ENCODE data around the gene CYB561D1.

CYB561D1 gene

DNA sequence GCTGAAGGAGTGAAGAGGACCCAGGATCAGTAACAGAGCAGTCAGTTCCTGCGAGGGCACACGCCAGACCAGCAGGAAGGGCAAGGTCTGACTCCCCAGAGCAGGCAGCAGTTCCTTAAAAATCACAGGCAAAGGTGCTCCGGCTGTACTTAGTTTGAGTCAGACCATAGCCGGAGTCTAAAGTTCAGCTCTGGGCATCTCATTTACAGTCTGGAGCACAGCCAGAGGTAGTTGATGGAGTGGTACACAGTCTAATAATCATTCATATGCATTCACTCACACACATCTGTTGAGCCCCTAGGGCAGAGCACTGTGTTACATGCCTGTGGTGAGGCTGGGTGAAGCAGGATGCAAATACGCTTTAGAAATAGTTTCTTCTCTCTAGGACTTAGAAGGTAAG is 23.0 kb downstream of the CYB561D1 start:
- H3K27ac ChIP-seq (replicated peaks) = no peak overlapping the region
- TF ChIP-seq GABPA (IDR thresholded peaks at IDR 0.05; ENCODE audit: low read depth) (no peak), REST (IDR thresholded peaks at IDR 0.05; ENCODE audit: insufficient replicate concordance, low read depth) (no peak), POLR2AphosphoS5 (IDR thresholded peaks at IDR 0.05; ENCODE audit: low read depth) (no peak), SPI1 (IDR thresholded peaks at IDR 0.05; ENCODE audit: borderline replicate concordance, low read depth) (no peak; the same call in 1 of the 2 replicates)
- TF ChIP-seq, protein P1, sequence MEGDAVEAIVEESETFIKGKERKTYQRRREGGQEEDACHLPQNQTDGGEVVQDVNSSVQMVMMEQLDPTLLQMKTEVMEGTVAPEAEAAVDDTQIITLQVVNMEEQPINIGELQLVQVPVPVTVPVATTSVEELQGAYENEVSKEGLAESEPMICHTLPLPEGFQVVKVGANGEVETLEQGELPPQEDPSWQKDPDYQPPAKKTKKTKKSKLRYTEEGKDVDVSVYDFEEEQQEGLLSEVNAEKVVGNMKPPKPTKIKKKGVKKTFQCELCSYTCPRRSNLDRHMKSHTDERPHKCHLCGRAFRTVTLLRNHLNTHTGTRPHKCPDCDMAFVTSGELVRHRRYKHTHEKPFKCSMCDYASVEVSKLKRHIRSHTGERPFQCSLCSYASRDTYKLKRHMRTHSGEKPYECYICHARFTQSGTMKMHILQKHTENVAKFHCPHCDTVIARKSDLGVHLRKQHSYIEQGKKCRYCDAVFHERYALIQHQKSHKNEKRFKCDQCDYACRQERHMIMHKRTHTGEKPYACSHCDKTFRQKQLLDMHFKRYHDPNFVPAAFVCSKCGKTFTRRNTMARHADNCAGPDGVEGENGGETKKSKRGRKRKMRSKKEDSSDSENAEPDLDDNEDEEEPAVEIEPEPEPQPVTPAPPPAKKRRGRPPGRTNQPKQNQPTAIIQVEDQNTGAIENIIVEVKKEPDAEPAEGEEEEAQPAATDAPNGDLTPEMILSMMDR (IDR thresholded peaks at IDR 0.05; ENCODE audit: insufficient read depth, low read length) = no peak
- no peaks in the 10 kb centered on the region for H3K27me3 ChIP-seq (ENCODE audit: insufficient read depth, poor library complexity, severe bottlenecking)
- H3K4me3 ChIP-seq (replicated peaks; ENCODE audit: insufficient read depth, low read length) = no peak overlapping the region
- DNase-seq (ENCODE audit: low read depth in 1 of 2, low spot score in 1 of 2) = no peak

- Histone ChIP-seq H3K27me3 (ENCODE audit: insufficient read depth, poor library complexity, severe bottlenecking) (no peaks in the 10 kb centered on the region), H3K27ac (replicated peaks) (no peak overlapping the region), H3K4me3 (replicated peaks; ENCODE audit: insufficient read depth, low read length) (no peak overlapping the region)
- DNase-seq (ENCODE audit: low read depth in 1 of 2, low spot score in 1 of 2) = no peak
- TF ChIP-seq SPI1 (IDR thresholded peaks at IDR 0.05; ENCODE audit: borderline replicate concordance, low read depth) (no peak), REST (IDR thresholded peaks at IDR 0.05; ENCODE audit: insufficient replicate concordance, low read depth) (no peak), GABPA (IDR thresholded peaks at IDR 0.05; ENCODE audit: low read depth) (no peak), POLR2AphosphoS5 (IDR thresholded peaks at IDR 0.05; ENCODE audit: low read depth) (no peak)
- TF ChIP-seq, protein P1 (IDR thresholded peaks at IDR 0.05; ENCODE audit: insufficient read depth, low read length) = no peak
Measured at GRCh38 chr1:109517337-109517736, 23.4 kb downstream of the CYB561D1 start.

DNA sequence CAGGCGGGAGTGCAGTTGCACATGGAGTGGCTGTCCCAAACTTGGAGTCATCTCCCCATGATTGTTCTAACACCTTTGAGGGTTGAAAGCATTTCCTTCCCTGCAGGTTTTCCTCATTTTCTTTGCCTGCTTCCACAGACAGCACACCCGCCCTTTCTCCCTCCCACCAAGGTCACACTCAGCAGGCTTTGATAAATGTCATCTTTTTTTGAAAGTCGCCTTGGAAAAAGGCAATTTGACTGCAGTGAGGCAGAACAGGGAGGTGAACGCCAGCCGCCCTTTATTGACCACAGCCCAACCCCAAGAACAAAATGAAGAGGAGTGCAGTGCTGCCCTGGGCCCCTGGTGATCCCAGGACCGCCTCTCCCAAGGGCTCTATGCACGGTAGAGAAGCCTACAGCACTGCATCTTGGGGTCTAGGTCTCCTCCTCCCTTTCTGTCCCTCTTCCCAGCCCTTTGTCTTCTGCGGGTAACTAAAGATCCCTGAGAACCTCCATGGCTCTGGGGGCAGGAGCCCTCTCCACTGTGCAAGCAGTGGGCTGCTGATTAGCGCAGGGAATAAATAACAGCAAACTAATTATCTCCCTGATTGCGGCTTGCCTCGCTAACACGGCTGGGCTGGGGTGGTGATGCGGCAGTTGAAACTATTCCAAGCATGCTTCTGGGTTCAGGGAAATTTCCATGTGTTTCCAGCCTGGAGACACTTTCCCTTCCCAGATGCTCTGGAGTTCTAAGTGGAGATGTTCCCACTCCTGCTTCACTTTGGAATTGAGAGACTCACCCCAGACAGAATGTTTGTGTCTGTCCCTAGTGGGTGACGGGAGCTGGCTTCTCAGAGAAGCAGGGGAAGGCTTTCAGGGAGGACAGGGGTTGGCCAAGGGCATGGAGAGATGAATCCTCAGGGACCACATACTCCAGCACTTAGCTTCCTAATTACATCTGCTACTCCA is 27.4 kb downstream of the CYB561D1 start:
- no peak for DNase-seq (ENCODE audit: low read depth in 1 of 2, low spot score in 1 of 2)
- Histone ChIP-seq H3K27me3 (ENCODE audit: insufficient read depth, poor library complexity, severe bottlenecking) (no peaks in the 10 kb centered on the region), H3K4me3 (replicated peaks; ENCODE audit: insufficient read depth, low read length) (no peak overlapping the region), H3K27ac (replicated peaks) (no peak overlapping the region)
- TF ChIP-seq, protein P1 (IDR thresholded peaks at IDR 0.05; ENCODE audit: insufficient read depth, low read length) = no peak
- TF ChIP-seq REST (IDR thresholded peaks at IDR 0.05; ENCODE audit: insufficient replicate concordance, low read depth) (no peak), POLR2AphosphoS5 (IDR thresholded peaks at IDR 0.05; ENCODE audit: low read depth) (no peak), GABPA (IDR thresholded peaks at IDR 0.05; ENCODE audit: low read depth) (no peak), SPI1 (IDR thresholded peaks at IDR 0.05; ENCODE audit: borderline replicate concordance, low read depth) (no peak)

Measured in HL-60 (cell line).